HG03457 (cell line): ENCODE data around the gene LTF.
"Not testable (repeated sequence)": the region's sequence is repeated elsewhere in the genome, so short reads cannot be mapped to it uniquely, and the experiment has no call there.

Source experiments
- ATAC-seq: cut with Tn5 transposase; IDR thresholded peaks from one replicate; pipeline ENCODE4 v1.9.1; 2021; ENCODE audit warnings: moderate number of reproducible peaks; ENCODE audit not compliant: unreplicated experiment

LTF gene

DNA sequence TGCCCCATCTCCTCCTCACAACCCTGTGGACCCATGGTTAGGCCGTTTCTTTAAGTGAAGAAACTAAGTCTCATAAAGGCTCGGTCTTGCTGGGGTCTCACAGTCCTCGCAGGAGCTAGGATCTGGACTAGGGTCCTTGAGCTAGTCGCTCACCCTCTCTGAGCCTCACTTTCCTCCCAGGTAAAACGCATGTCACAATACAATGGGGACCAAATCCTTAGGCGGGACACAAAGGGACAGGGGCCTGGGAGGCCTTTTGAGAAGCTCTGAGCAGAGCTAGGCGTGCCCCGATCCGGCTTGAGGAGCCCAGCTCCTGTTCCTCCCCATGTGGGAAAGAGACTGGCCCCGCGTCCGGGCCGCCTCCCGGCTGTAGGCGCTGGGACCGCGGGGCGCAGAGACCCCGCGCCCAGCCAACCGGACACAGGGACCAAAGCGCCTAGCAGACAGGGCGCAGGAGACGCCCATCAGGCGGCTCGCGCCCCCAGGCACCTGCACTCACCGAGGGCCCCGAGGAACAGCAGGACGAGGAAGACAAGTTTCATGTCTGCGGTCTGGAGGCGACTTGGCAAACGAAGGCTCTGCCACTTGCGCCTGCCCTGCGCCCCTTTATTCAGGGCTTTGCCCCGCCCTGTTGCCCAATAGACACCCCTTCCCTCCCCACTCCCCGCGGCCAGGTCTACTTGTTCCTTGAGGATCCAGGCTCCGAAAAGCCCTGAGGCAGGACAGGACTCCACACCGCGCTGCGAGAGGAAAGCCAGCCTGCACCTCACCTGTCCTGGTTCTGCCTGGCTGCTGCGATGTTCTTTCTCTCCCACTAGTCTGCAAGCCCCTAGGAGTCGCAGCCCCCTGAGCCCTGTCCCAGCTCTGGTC is at the start of gene LTF:
Gene LTF, minus strand, starts transcription at position 580 of the 870 bp plus-strand sequence. Its CDS starts 38 bp downstream, at position 542.
- ATAC-seq = no peak

DNA sequence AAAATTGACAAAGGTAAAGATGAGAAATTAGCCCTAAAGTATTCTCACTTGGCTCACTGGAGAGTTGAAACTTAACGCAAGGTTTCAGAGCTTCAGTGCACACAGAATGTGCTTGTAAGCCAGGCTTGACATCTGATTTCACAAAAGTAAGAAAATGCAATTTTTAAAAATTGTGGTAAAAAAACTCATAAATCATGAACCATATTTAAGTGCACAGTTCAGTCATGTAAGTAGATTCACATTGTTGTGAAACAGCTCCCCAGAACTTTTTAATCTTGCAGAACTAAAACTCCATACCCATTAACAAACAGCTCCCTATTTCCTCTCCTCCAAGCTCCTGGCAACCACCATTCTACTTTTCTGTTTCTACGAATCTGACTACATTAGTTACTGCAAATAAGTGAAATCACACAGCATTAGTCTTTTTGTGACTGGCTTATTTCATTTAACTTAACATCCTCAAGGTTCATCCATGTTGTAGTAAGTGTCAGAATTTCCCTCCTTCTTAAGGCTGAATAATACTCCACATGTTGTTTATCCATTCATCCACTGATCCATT is 47.6 kb upstream of the LTF start:
- ATAC-seq = no peak

DNA sequence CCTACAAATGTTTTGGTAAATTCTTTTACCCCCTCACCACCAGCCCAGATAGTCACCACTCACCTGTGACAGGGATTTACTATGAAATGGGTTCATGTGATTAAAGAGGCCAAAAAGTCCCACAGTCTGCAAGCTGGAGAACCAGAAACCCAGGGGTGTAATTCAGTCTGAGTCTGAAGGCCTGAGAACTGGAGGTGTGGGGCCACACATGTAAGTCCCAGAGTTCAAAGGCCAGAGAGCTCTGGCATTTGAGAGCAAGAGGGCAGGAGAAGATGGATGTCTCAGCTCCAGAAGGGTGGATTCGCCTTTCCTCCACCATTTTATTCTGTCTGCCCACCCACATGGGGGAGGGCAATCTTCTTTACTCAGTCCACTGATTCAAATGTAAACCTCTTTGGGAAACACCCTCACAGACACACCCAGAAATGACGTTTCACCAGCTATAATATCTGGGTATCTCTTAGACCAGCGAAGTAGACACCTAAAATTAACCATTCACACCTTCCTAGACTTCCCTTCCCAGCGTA is 45.0 kb upstream of the LTF start:
- ATAC-seq = no peak

DNA sequence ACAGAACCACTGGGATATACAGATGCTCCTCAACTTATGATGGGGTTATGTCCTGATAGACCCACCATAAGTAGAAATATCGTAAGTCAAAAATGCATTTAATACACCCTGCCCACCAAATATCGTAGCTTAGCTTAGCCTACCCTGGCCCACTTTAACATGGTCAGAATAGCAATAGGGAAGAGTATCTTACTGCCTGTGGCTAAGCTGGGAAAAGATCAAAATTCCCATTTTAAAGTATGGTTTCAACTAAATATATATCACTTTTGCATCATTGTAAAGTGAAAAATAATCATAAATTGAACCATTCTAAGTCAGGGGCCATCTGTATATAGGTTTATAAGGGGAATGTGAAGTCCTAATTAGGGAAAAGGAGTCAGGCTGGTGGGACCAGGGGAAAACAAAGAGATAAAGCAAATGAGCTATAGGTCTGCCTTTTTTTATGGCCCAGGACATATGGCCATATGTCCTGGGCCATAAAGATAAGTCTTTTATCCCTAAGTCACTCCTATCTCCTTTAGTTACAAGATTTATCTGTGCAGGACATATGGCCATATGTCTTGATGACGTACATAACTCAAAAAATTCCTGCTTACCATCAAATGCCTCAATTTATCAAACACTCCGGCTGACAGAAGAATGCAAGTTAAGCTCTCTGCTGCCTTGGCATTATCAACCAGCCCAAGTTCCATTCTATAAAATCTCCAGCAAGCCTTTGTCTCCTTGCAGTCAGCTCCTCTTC is 44.3 kb upstream of the LTF start:
- ATAC-seq = no peak

DNA sequence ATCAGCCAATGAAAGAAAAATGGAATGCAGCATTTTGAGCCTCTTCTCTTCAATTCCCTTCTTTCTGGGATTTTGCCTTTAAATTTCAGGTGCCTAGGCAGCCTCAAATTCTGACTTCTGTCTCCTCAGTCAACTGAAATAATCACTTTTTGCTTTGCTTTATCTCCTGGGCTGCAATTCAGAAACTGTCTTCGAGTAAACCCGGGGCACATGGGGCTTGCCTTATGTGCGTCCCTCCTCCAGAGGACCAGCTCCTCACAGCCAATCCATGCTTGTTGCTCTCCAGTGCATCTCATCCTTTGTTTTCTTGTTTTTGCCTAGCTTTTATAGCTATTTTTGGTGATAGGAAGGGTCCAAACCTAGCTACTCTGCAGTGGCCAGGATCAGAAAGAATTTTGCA is 41.8 kb upstream of the LTF start:
- ATAC-seq = no peak

DNA sequence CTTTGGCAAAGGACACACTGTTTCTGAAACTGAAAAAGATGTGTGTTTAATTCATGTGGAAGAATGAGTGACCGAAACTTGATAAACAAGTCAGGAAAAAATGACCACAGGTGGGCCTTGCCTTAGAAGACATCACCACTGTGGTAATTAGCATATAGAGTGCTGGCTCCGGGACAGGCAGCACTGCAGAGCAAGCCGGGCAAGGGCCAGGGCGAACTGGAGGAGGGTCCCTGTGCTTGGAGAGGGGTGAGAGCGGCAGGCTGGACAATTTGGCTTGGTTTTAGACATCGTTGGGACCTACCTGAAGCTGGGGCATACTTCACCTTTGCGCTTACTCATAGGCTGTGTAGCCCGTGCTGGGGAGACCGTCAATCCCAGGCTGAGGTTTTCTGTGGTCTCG is 41.2 kb upstream of the LTF start:
- no peak for ATAC-seq

DNA sequence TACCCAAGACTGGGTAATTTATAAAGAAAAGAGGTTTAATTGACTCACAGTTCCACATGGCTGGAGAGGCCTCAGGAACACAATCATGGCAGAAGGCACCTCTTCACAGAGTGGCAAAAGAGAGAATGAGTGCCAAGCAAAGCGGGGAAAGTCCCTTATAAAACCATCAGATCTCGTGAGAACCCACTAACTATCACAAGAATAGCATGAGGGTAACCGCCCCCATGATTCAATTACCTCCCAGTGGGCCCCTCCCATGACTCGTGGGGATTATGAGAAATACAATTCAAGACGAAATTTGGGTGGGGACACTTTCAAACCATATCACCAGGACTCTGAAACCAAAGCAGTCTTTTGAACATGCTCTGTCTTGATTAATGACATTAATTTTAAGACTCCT is 40.1 kb upstream of the LTF start:
- ATAC-seq = no peak

DNA sequence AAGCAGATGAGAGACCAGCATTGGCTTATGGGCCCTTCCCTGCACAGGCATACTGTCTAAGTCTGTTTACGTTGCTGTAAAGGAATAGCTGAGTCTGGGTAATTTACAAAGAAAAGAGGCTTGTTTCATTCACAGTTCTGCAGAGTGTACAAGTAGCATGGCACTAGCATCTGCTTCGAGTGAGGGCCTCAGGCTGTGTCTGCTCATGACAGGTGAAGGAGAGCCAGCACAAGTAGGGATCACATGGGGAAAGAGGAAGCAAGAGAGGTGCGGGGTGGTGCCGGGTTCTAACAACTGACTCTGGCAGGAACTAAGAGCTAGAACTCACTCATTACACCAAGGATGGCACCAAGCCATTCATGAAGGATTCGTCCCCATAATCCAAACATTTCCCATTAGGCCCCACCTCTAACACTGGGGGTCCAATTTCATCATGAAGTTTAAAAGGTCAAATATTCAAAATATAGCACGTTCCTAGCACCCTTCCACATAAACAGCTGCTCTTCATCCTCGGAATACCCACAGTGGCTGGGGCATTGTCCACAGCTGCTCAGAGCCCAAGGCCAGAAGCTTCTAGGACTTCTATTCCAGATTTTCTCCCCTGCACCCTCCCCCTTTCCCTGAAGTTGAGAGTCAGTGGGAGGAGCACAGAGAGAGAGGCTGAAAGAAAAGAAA is 38.6 kb upstream of the LTF start:
- no peak for ATAC-seq

DNA sequence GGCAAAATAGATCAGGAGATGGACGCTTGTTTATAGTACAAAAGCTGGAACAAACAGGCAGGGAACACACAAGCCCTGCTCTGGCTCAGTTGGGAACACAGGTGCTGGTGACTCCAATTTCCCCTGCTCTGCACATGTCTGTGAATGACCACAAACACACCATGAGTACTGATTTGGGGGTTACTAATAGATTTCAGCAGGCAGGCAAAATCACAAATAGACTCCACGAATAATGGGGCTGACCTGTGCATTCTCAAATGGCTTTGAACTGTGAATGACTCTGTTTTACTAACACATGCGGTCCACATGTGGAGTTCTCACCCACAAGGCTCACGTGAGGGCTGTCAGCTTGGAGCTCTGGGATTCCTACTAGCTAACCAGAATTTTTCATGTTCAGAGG is 37.0 kb upstream of the LTF start:
- no peak for ATAC-seq

DNA sequence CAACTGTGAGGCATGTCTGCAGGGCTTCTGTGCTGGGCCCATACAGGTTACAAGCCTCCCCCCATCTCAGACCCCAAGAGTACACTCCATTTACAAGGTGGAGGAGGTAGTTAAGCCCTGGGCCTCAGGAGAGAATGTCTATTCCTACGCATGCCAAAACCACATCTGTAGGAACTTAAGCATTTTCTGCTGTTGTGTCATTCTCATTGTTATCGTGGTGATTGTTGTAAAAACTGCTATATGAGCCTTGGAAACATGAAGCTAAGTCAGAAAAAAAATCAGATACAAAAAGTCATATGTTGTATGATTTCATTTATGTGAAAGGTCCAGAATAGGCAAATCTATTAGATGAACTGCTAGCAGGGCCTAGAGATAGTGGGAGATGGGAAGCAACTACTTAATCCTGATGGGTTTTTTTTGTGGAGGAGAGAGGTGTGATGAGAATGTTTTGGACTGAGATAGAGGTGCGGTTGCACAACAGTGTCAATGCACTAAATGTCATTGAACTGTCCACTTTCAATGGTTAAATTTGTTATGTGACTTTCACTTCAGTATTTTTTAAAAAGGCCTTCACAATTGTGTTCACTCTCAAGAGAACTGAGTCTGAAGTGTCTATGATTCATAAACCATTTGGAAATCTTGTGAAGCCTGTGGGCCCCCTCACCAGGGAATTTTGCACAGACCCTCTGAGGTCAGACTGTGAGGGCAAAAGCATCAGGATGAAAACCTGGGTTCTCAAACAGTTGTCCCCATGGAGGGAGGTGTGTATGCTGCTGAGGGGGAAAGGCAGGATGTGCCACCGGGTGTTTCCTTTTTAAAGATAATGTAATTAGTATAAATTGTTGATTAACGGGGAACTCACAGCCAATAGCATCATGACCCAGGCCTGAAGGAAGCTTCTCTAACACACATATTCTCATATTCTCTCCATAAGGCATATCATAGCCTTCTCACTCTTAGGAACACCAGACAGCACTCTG is 36.2 kb upstream of the LTF start:
- no peak for ATAC-seq

DNA sequence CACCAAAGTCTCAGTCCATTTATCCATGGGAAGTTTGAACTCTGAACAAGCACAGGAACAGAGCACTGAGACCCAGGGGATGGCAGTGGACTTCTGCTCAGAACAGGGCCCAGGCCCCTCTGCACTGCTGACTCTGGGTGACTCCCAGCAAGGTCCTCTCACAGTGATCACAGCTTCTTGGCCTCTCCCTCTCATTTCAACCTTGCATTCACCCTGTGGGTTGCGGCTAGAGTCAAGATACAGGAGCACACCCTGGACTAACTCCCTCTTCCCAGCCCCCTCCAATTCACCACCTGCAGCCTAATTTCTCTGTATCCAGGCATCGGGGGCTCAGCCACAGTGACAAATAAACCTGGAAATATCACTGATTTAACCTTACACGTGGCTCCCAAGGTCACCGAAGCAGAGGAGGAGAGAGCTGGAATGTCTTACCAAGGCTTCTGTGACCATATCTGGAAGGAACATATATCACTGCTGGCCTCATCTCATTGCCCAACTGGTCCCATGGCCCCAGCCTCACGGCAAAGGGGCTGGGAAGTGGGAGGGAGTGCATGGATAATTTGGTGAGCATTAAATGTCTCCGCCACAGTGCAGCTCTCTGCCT is 34.3 kb upstream of the LTF start:
- ATAC-seq = no peak

DNA sequence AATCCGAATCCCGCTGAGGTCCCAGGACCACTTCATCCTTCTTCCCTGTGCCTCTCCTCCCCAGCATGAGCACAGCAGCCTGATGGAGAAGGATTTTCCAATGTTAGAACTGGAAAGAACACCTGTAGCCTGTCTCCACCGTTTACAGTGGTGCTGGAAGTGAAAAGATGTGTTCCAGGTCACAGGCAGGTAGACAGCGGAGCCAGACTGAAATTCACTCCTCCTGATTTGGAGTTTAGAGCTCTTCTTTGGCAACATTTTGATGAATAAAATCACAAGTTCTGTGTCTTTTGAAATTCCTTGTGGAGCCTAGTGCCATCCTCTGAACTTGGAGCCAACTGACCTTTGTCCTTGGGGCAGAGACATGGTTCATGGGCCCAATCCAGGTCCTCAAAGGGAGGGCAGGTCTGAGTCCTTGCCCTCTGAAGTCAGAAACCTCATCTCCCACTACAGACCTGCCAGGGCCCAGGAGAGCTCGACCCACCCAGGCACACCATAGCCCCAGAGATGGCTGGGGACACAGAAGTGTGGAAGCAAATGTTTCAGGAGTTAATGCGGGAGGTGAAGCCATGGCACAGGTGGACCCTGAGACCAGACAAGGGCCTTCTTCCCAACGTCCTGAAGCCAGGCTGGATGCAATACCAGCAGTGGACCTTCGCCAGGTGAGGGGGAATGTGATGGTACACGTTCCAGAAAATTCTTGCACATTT is 33.0 kb upstream of the LTF start, which contains the start of gene RTP3:
Gene RTP3, plus strand, starts transcription at position 421 of the 710 bp plus-strand sequence. Its CDS starts 87 bp downstream, at position 508.
- ATAC-seq = no peak

DNA sequence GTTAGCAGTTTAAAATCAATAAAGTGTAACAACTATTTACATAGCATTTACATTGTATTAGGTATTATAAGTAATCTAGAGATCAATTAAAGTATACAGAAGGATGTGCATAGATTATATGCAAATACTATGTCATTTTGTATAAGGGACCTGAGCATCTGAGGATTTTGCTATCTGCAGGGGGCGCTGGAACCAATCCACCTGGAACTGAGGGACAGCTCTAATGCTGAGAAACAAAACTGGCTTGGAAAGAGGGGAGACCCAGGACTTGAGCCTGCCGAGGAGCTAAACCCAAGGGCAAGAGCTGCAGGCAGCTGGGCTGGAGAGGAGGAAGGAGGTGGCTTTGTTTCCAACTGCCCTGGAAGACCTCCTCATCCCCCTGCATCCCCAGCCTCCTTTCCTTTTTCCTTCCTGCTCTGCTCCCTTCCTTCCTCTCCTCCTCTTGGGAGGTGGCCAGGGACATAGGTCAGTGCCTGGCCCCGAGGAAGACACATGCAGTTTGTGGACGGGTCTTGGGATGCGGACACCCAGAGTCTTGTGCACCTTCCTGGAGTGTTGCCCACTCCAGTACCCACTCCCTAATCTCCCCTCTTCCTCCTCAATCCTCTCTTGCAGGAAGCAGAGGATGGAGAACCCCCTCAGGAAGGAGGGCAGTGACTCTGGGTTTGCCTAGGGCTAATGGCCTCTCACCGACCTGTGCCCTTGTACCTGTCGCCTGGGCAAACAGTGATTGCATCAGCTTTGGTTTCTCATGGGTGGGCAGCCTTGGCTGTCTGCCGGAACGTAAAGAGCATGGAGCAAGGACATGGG is 32.2 kb upstream of the LTF start:
- no peak for ATAC-seq

DNA sequence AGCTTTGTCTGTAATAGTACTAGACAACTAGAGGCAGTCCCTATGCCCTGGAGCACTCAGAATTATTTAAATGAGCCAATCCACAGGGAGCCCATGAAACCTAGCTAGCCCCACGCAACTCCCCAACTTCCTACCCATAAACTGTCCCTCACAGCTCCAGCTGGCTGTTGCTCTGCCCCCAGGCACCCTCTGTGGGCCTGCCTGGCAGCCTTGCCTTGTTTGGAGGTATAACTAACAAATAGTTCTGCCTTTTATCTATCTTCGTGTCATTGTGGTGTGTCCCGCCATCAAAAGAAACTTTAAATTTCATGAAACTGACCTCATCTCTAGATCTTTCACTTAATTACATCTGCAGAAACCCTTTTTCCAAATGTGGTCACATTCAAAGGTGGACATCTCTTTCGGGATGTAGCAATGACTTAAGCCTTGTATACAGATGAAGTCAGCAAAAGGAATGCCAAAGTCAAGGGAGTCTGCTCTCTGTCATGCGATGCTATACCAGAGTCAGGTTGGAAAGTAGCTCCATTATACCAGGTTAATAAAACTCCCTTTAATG is 31.3 kb upstream of the LTF start:
- ATAC-seq = no peak

DNA sequence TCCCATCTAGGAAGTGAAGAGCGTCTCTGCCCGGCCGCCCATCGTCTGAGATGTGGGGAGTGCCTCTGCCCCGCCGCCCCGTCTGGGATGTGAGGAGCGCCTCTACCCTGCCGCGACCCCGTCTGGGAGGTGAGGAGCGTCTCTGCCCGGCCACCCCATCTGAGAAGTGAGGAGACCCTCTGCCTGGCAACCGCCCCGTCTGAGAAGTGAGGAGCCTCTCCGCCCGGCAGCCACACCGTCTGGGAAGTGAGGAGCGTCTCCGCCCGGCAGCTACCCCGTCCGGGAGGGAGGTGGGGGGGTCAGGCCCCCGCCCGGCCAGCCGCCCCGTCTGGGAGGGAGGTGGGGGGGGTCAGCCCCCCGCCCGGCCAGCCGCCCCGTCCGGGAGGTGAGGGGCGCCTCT is 29.8 kb upstream of the LTF start:
- not testable (repeated sequence) for ATAC-seq

DNA sequence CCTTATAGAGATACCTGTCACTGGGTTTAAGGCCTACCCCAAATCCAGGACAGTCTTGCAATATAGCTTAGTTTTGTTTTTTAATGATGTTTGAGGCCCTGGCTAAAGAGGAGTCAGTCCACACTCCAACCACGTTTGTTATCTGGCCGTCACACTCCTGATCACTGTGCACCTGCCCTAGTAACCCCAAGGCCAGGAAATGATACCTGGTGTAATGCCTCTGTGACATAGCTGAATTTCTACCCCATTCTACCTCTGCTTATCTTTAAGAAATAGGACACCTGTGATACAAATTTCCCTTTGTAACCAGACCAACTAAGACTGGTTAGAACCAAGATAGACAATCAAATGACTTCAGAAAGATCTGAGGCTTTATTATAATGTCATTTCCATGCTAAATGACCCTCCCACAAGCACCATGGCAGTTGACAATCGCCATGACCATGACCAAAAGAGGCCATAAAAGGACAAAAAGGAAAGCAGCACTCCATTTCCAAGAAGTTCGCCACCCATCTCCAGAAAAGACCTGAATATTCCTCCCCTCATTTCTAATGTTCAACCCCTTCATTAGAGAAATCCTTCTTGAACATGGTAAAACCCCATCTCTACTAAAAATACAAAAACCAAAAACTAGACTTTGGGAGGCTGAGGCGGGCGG is 28.3 kb upstream of the LTF start:
- no peak for ATAC-seq
